GM12872 (cell line): ENCODE measurements around the gene NRG3.

Experiments
- TF ChIP-seq, protein P1 (sequence below): IDR thresholded peaks from 3 replicates; pipeline ENCODE4 v1.5.1; 2011; ENCODE audit warnings: low read depth, mild to moderate bottlenecking, low read length, moderate library complexity; ENCODE audit not compliant: insufficient read depth

The NRG3 gene

DNA sequence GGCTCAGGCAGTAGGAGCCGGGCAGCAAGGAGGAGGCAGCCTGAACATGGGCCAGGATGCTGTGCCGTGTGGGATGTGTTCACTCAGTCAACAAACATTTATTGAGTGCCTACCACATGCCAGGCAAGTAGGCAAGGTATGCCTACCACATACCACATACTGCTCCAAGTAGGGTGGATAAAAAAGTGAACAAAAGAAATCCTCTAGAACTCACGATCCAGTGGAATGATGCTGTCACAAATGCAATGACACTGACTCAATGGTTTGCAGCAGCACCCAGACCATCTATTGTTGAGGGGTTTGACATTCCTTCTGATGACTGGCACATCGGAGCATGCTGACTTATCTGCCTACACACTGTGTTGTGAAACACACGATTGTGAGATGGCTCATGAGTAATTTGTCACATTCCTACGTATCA lies 413.5 kb downstream of the NRG3 start:
- TF ChIP-seq, protein P1, sequence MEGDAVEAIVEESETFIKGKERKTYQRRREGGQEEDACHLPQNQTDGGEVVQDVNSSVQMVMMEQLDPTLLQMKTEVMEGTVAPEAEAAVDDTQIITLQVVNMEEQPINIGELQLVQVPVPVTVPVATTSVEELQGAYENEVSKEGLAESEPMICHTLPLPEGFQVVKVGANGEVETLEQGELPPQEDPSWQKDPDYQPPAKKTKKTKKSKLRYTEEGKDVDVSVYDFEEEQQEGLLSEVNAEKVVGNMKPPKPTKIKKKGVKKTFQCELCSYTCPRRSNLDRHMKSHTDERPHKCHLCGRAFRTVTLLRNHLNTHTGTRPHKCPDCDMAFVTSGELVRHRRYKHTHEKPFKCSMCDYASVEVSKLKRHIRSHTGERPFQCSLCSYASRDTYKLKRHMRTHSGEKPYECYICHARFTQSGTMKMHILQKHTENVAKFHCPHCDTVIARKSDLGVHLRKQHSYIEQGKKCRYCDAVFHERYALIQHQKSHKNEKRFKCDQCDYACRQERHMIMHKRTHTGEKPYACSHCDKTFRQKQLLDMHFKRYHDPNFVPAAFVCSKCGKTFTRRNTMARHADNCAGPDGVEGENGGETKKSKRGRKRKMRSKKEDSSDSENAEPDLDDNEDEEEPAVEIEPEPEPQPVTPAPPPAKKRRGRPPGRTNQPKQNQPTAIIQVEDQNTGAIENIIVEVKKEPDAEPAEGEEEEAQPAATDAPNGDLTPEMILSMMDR: no peak

GRCh38 chr10:82289945-82290344 lies 415.0 kb downstream of the NRG3 start:
- TF ChIP-seq, protein P1: no peak

- TF ChIP-seq, protein P1: no peak
Measured at GRCh38 chr10:82294874-82295378, 419.9 kb downstream of the NRG3 start.

DNA sequence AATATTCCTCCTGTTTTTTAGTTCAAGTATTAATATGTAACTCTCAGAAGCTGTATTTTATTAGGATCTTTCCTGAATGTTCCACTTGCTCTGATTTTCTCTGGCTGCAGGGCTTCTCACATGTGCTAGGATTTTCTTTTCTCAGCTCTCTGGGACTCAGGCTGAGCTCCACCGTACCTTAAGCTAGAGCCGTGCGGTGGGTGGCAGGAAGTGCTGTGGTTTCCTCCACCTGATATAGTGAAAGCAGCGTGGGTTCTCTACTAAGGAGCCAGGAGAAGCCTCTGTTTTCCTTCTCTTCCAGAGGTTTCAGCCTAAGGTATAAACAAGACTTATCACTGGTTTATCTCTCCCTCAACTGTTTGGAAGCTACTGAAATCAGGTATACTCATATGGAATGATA lies 433.6 kb downstream of the NRG3 start:
- TF ChIP-seq, protein P1: no peak

DNA sequence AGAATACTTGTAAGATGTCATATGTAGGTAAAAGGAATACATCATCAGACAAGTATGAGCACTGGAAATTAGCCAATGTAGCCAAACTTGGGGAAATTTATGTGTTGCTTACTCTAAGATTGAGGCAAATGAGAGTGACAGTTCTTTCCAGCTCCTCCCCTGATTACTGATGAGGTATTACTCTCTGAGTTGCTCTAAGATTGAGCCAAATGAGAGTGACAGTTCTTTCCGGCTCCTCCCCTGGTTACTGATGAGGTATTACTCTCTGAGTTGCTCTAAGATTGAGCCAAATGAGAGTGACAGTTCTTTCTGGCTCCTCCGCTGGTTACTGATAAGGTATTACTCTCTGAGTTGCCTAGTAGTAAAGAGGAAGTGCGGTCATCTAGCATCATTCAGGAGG lies 435.8 kb downstream of the NRG3 start:
- TF ChIP-seq, protein P1: no peak

DNA sequence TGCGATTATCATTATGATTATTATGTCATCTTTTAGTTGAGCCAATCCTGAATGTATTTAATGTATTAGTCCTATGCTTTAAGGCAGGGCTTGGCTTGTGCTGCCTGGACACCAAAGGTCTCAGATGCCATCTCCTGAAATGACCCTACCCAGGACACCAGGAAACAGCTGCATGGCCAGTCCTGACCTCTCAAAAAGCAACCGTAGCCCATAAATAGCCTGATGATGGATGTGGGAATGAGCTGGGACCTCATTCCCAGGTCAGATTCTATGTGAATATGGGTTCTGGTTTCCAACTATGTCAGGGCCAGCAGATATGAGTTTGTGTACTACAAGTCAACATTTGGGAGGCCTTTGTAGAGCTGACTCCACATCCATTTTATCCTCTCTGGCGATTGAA lies 438.4 kb downstream of the NRG3 start:
- TF ChIP-seq, protein P1: no peak

- TF ChIP-seq, protein P1: no peak
Measured at GRCh38 chr10:82318534-82318933, 443.5 kb downstream of the NRG3 start.
